ENCODE measurements around the gene PKM. TPM values are rescaled to one million over a fixed set of nuclear protein-coding genes. Genes with fewer than 3 reads are reported as not detected.
A peak's percentile ranks its signal among the peaks of the same experiment; 100 is the strongest.

PKM gene
- total RNA-seq, 2 experiments from 2014 or later, result 202 to 203 TPM

DNA sequence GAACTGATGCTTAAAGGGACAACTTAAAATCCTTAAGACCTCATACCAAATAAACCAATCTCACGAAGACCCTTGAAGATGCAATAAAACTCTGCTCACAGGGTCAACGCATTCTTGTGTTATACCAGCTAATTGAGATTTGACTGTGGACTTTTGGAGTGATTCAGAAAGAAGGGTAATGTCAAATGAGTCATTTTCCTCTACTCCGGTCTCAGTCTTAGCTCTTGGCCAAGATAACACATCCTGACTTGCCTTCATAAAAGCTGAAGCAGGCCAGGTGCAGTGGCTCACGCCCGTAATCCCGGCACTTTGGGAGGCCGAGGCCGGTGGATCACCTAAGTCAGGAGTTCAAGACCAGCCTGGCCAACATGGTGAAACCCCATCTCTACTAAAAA lies 3.8 kb downstream of the PKM start:
- H3K27me3 ChIP-seq (ENCODE audit: control insufficient read depth in 1 of 2, insufficient read depth in 2 of 2, low read length in 2 of 2), result no peaks in the 10 kb centered on the region
- H3K36me3 ChIP-seq (ENCODE audit: insufficient read depth, low read length), result peaks cover 24% of the 10 kb centered on the region
- intact Hi-C loops (cut with DNase I, micrococcal nuclease), result loop anchor here (2.0 to 10.0 kb wide), 3 partner anchors 46 to 150 kb away; partner anchors contain the start of genes HEXA (in 2 of the 2) and PARP6 (in 1 of the 2)
- H3K4me3 ChIP-seq (ENCODE audit: low read length), result peak overlapping the region; percentile 96
- Mint-ChIP-seq H3K4me3 (peak overlapping the region; percentile 86), H3K4me1 (ENCODE audit: low read depth) (peaks cover 80% of the 10 kb centered on the region), H3K9me3 (no peaks in the 10 kb centered on the region), H3K36me3 (ENCODE audit: low read depth) (peaks cover 52% of the 10 kb centered on the region), H3K27ac (peak overlapping the region; percentile 96), H3K27me3 (no peaks in the 10 kb centered on the region)
- DNase-seq (peak in 6 of 14 experiments; percentile 23 to 66 (median 44)), ATAC-seq (ENCODE audit: poor library complexity) (no peak)
- H3K9me3 ChIP-seq (ENCODE audit: control insufficient read depth in 1 of 2, insufficient read depth in 1 of 2, low read length in 2 of 2), result no peaks in the 10 kb centered on the region
- POLR2A ChIA-PET, result interaction anchor here (0.7 to 2.8 kb wide), 14 partner anchors 10 to 371 kb away, joined by 3 to 29 read pairs (median 5); partner anchors contain the start of genes ARIH1, HEXA, MYO9A and SENP8
- peaks cover 74% of the 10 kb centered on the region for H3K4me1 ChIP-seq (ENCODE audit: insufficient read depth, low read length)
- CTCF ChIA-PET, result interaction anchor here (0.5 to 3.5 kb wide), 13 partner anchors 9 to 557 kb away, joined by 3 to 19 read pairs (median 4); partner anchors contain the start of genes HEXA and PARP6
- TF ChIP-seq, protein P1, sequence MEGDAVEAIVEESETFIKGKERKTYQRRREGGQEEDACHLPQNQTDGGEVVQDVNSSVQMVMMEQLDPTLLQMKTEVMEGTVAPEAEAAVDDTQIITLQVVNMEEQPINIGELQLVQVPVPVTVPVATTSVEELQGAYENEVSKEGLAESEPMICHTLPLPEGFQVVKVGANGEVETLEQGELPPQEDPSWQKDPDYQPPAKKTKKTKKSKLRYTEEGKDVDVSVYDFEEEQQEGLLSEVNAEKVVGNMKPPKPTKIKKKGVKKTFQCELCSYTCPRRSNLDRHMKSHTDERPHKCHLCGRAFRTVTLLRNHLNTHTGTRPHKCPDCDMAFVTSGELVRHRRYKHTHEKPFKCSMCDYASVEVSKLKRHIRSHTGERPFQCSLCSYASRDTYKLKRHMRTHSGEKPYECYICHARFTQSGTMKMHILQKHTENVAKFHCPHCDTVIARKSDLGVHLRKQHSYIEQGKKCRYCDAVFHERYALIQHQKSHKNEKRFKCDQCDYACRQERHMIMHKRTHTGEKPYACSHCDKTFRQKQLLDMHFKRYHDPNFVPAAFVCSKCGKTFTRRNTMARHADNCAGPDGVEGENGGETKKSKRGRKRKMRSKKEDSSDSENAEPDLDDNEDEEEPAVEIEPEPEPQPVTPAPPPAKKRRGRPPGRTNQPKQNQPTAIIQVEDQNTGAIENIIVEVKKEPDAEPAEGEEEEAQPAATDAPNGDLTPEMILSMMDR (IDR thresholded peaks at IDR 0.05), result no peak
- H3K27ac ChIP-seq (ENCODE audit: low read depth in 1 of 2, low read length in 2 of 2), result peak overlapping the region; percentile 63 to 92

GRCh38 chr15:72223278-72223677 lies 7.7 kb downstream of the PKM start:
- no peak for ATAC-seq (ENCODE audit: poor library complexity)
- ChIA-PET POLR2A (no interaction called here), CTCF (interaction anchor here (1.0 to 1.2 kb wide), 2 partner anchors 9 to 50 kb away, joined by 3 read pairs; no protein-coding TSS in a partner anchor)
- H3K36me3 Mint-ChIP-seq (ENCODE audit: low read depth), result peaks cover 72% of the 10 kb centered on the region
- no peaks in the 10 kb centered on the region for H3K27me3 ChIP-seq (ENCODE audit: control insufficient read depth in 1 of 2, insufficient read depth in 2 of 2, low read length in 2 of 2)
- intact Hi-C loops (cut with DNase I, micrococcal nuclease), result loop anchor here in 1 of 2 experiments (10.0 kb wide), 1 partner anchor 152 kb away; the partner anchor contains the start of gene HEXA
- H3K4me3 ChIP-seq (ENCODE audit: low read length), result no peak overlapping the region
- H3K4me1 ChIP-seq (ENCODE audit: insufficient read depth, low read length), result peaks cover 65% of the 10 kb centered on the region
- H3K27ac ChIP-seq (ENCODE audit: low read depth in 1 of 2, low read length in 2 of 2), result peak overlapping the region in 1 of 2 donors; percentile 19
- no peaks in the 10 kb centered on the region for H3K9me3 ChIP-seq (ENCODE audit: control insufficient read depth in 1 of 2, insufficient read depth in 1 of 2, low read length in 2 of 2)
- peaks cover 52% of the 10 kb centered on the region for H3K36me3 ChIP-seq (ENCODE audit: insufficient read depth, low read length)
- H3K27ac Mint-ChIP-seq, result peak overlapping the region; percentile 40
- no peak for DNase-seq
- TF ChIP-seq, protein P1 (IDR thresholded peaks at IDR 0.05), result no peak
- no peaks in the 10 kb centered on the region for H3K9me3 Mint-ChIP-seq
- H3K4me3 Mint-ChIP-seq, result no peak overlapping the region
- peaks cover 82% of the 10 kb centered on the region for H3K4me1 Mint-ChIP-seq (ENCODE audit: low read depth)
- no peaks in the 10 kb centered on the region for H3K27me3 Mint-ChIP-seq

- Mint-ChIP-seq H3K36me3 (ENCODE audit: low read depth) (peaks cover 81% of the 10 kb centered on the region), H3K4me1 (ENCODE audit: low read depth) (peaks cover 74% of the 10 kb centered on the region), H3K27ac (peak overlapping the region; percentile 72), H3K4me3 (no peak overlapping the region), H3K27me3 (no peaks in the 10 kb centered on the region), H3K9me3 (no peaks in the 10 kb centered on the region)
- intact Hi-C loops (cut with DNase I, micrococcal nuclease), result loop anchor here in 1 of 2 experiments (10.0 kb wide), 1 partner anchor 152 kb away; the partner anchor contains the start of gene HEXA
- Histone ChIP-seq H3K4me1 (ENCODE audit: insufficient read depth, low read length) (peaks cover 56% of the 10 kb centered on the region), H3K9me3 (ENCODE audit: control insufficient read depth in 1 of 2, insufficient read depth in 1 of 2, low read length in 2 of 2) (no peaks in the 10 kb centered on the region), H3K36me3 (ENCODE audit: insufficient read depth, low read length) (peaks cover 60% of the 10 kb centered on the region), H3K27ac (ENCODE audit: low read depth in 1 of 2, low read length in 2 of 2) (no peak overlapping the region), H3K27me3 (ENCODE audit: control insufficient read depth in 1 of 2, insufficient read depth in 2 of 2, low read length in 2 of 2) (no peaks in the 10 kb centered on the region), H3K4me3 (ENCODE audit: low read length) (no peak overlapping the region)
- ChIA-PET CTCF (interaction anchor here (1.0 kb wide), 1 partner anchor 9 kb away, joined by 3 read pairs; no protein-coding TSS in a partner anchor), POLR2A (interaction anchor here (1.0 to 1.6 kb wide), 2 partner anchors 9 to 51 kb away, joined by 3 to 8 read pairs; partner anchors contain the start of gene PKM)
- ATAC-seq (ENCODE audit: poor library complexity), result no peak
- DNase-seq, result peak in 2 of 14 experiments; percentile 23 to 37
- TF ChIP-seq, protein P1 (IDR thresholded peaks at IDR 0.05), result no peak
These were observed 8.6 kb downstream of the PKM start for GRCh38 chr15:72222393-72222792.

Measured in CD4-positive, alpha-beta T cell (primary cell).